Esophagus muscularis mucosa (tissue), 3 donors: ENCODE measurements around the gene KIF16B.

Source experiments
- CTCF ChIP-seq, 3 experiments: fragments of 200-600 bp in 2 of 3; fragments of 450-650 bp in 1 of 3; sonication (generic) in 2 of 3; IDR thresholded peaks; one replicate each; pipeline ENCODE4 v1.5.1; 2017 to 2019; ENCODE audit warnings: antibody characterized with exemption in 3 of 3, mild to moderate bottlenecking in 2 of 3, moderate library complexity in 1 of 3
- POLR2A ChIP-seq: fragments of 450-650 bp; IDR thresholded peaks from one replicate; pipeline ENCODE4 v1.6.1; 2017; ENCODE audit warnings: antibody characterized with exemption, moderate library complexity, mild to moderate bottlenecking, low read depth

GRCh38 chr20:16412906-16413305 lies 160.3 kb downstream of the KIF16B start:
- TF ChIP-seq CTCF (IDR thresholded peaks at IDR 0.05) (no peak), POLR2A (no peak)
